Right renal cortex interstitium (tissue), 3 donors: ENCODE results near the gene SRGAP1. TPM values are rescaled to one million over a fixed set of nuclear protein-coding genes. Genes with fewer than 3 reads are reported as not detected.
"Not testable (repeated sequence)": the region's sequence is repeated elsewhere in the genome, so short reads cannot be mapped to it uniquely, and the experiment has no call there.

Source experiments
- DNase-seq, 3 donors: peaks; one replicate each; pipeline ENCODE4 v3.0.0-alpha.2; 2013; ENCODE audit warnings: low read depth in 3 of 3, low spot score in 2 of 3
- polyA plus RNA-seq, 3 donors: library from polyadenylated mRNA; unstranded; fragments of 120-200 nt; gene quantifications; one replicate each; pipeline ENCODE4 v1.2.1, GENCODE V29; 2013; ENCODE audit not compliant: insufficient read length in 3 of 3

Gene SRGAP1
- polyA plus RNA-seq, 3 donors, result 21.7 to 24.0 (median 21.9) TPM

DNA sequence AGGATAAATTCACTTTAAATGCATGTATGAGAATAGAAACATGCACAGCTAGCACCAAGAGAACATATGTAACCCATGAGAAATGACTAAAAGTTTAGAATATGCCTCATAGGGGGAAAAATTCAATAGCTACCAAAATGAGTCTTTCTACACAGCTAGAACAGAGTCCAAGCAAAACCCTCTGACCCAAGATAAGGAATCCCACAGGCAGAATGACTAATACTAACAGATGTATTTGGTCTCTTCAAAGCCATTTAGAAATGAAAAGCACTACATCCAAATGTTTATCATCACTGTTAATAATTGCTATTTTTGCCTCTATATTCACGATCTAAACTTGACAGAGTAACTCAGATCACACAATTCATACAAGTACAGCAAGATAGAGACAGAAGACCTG, 333.6 kb downstream of the SRGAP1 start:
- no peak for DNase-seq

- DNase-seq, result no peak
Measured at GRCh38 chr12:64180951-64181350, 336.5 kb downstream of the SRGAP1 start.

DNA sequence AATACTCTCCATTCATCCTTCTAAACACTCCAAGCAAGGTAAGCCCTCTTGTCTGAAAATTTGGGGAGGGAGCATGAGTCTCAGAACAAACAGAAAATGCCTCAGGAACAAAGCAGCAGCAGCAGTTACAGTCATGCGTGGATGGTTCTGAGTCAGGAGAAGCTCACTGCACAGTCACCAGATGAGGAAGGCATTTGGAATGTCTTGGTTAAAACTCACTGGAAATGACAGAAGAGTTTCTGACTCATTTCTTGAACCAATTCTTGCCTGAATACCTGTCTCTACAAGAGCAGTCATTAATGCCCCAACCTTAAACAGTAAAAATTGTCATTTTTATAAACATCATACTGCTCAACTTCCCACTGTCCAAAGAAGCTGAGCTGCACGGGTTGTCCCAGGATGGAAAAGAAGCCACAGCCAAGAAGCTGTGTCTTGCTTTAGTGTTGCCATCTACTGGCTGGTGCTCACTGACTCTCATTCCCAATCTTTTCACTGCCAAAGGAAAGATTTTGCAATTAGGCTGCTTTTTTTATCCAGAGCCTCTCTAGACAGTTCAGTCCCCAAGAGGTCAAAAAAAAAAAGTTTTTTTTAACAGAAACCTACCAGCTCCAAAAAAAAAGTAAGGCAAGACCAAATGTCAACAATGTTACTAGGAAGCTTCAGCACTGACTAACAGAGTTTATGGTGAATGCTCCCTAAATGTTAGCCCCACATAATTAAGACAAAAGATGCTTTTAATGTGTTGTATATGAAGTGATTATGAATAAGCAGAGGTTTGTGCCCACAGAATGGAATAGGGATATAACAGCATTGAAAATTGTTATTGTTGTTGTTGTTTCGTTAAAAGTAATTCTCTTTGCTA, 337.2 kb downstream of the SRGAP1 start:
- DNase-seq, result peak; percentile 27 to 47 (median 45)

DNA sequence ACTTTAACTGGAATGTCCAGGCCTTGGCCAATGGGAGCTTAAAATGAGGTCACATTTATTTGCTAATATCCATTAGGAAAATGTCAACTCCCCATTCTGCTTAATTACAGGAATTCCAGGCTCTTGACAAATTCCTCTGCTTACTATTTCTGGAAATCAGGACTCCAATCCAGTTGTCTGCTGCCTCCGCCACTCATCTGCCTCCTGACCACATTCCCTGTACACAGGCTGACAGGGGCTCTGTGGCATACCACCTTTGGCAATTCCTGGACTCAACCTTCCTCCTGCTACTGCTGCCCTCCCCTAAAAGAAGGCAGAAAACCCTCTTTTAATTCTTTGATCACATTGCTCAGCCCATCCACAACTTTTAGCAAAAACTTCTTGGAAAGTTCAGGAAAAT, 339.7 kb downstream of the SRGAP1 start:
- no peak for DNase-seq

- DNase-seq, result no peak
Measured at GRCh38 chr12:64186789-64187188, 342.3 kb downstream of the SRGAP1 start.

DNA sequence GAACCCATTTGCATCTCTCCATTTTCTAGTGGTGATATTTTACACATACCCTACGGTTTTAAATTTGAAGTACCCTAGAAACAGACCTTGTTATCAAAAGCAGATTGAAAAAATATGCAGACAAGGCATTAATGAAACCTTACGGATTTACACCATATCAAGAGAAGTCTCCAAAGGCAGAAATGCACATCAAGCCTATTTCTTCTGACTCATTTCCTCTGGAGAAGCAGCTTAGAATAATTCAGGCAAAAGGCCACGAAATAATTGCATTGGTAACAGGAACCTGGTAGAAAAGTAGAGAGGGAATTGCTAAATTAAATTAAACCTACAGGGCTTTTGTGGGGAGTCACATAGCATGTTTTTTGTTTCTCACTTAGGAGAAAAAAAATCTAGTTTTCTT, 342.9 kb downstream of the SRGAP1 start:
- no peak for DNase-seq

DNA sequence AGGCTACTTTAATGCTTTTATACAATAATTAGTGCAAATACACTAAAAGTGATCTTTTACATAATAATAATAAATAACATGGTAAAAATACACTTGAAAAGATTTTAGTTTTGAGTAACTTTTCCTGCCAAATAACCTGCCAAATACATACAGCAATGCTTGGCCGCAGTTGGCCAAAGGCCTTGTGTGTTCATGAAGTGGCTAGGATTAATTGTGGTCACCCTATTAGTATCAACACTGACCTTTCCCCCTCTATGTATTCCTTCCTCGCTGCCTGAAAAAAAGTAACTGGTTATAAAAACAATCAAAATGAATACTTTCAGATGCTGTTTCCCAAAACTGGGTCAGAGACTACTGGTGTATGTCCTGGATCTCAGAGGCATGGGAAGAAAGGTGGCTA, 343.3 kb downstream of the SRGAP1 start:
- DNase-seq, result no peak

GRCh38 chr12:64189530-64189929, 345.0 kb downstream of the SRGAP1 start:
- DNase-seq, result no peak

DNA sequence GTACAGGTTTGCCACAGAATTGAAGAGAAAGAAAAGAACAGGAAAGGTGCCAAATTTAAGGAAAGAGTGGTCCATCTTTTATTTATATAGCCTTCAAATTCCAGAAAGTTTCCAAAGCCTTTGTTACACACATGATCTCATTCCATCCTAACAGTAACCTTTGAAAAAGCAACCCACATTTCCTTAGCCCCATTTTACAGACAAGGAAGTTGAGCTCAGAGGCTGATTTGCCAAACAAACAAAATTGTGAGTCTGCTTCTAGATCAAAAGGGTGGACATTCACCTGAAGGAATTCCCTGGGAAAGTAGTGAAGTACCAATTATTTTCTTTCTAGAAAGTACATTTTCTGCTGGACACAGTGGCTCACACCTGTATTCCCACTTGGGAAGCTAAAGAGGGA, 345.6 kb downstream of the SRGAP1 start:
- DNase-seq, result no peak

GRCh38 chr12:64192644-64193444, 348.3 kb downstream of the SRGAP1 start:
- no peak for DNase-seq

DNA sequence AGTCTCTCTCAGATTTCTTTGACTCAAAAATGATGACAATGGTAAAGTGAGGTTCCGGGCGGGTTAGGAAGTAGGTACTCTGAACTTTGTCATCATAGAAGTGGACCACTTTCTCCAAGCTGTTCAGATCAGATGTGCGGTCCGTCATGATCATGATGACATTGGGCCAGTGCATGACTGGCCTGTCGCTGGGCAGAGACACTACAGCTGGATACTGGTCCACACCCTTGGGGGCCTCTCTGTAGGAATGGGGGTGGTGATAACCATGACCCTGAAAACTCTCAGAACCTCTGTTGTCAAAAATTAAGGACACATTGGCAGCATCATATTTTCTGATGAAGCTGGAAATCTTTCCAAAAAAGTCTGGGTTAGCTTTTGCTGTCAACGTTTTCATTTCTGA, 349.4 kb downstream of the SRGAP1 start:
- DNase-seq, result no peak

DNA sequence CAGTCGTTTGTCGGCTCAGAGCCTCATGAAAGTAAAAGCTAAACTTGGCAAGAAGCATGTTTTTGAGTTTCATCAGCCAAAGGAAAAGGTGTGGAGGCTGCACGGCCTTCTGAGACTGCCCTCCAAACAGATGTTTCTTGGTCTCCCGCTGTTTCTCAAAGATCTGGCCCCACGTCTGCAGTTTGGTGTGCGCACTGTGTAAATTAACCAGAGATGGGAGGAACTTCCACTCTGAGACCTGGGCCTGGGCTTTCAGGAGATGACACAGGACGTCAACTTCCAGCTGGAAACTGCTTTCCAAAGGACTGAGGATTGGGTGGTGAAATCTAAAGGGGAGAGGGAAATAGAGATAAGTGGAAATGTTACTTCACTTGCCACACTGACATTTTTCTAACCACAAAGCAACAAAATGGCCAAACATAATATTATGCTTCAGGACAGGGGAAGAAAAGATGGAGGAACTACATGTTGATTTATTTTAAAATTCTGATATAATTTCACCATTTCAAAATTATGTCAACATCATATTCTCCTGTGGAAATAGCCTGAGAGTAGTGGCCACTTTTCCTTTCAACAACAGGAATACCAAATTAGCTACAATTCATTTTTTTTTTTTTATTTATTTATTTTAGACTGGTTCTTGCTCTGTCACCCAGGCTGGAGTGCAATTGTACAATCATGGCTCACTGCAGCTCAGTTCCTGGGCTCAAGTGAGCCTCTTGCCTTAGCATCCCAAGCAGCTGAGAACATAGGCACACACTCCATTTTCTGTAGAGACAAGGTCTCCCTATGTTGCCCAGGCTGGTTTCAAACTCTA, 350.0 kb downstream of the SRGAP1 start:
- no peak for DNase-seq

DNA sequence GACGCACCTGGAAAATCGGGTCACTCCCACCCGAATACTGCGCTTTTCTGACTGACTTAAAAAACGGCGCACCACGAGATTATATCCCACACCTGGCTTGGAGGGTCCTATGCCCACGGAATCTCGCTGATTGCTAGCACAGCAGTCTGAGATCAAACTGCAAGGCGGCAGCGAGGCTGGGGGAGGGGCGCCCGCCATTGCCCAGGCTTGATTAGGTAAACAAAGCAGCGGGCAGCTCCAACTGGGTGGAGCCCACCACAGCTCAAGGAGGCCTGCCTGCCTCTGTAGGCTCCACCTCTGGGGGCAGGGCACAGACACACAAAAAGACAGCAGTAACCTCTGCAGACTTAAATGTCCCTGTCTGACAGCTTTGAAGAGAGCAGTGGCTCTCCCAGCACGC, 351.3 kb downstream of the SRGAP1 start:
- not testable (repeated sequence) for DNase-seq

GRCh38 chr12:64203036-64203435, 358.5 kb downstream of the SRGAP1 start:
- no peak for DNase-seq

DNA sequence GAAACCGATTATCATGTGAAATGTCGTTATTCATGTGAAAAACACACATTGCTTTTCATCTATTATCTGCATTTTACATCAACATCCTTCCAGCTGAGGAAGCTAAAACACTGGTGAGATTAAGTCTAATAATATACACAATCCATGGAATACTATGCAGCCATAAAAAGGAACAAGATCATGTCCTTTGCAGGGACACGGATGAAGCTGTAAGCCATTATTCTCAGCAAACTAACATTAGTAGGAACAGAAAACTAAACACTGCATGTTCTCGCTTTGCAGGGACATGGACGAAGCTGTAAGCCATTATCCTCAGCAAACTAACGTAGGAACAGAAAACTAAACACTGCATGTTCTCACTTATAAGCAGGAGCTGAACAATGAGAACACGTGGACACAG, 359.3 kb downstream of the SRGAP1 start:
- DNase-seq, result no peak

GRCh38 chr12:64205542-64205941, 361.0 kb downstream of the SRGAP1 start:
- DNase-seq, result no peak

DNA sequence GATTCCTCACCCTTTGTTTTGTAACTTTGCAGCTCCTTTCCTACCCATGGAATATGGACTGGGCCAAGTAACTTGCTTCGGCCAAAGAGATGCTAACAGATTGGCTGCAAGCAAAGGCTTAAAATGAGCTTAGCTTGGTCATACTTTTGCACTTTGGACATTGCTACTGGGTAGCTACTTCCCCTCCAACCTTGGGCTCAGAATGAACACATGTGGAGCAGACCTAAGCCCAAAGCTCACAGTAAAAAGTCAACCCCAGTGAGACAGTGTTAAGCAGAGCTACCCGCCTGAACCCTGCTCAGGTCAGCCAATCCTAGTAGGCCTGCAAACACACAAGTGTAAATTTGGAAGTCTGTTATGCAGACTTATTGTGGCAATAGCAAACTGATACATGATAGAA, 363.0 kb downstream of the SRGAP1 start:
- no peak for DNase-seq
